Liver (tissue), 9 donors: ENCODE measurements around the gene PDXDC1. TPM values are rescaled to one million over a fixed set of nuclear protein-coding genes. Genes with fewer than 3 reads are reported as not detected.
"Not testable (repeated sequence)": the region's sequence is repeated elsewhere in the genome, so short reads cannot be mapped to it uniquely, and the experiment has no call there.

ENCODE experiments used
- DNase-seq: peaks from one replicate; pipeline ENCODE4 v3.0.0-alpha.2; 2017; ENCODE audit warnings: low spot score
- H3K27ac ChIP-seq, 2 donors: one replicate each; pipeline ENCODE4 v1.7.0; 2013; ENCODE audit warnings: inconsistent platforms in 2 of 2, low read length in 2 of 2, control low read depth in 1 of 2, low read depth in 1 of 2, mild to moderate bottlenecking in 1 of 2
- H3K27me3 ChIP-seq, 4 donors: one replicate each; pipeline versions ENCODE4 v1.6.1 to v1.7.0; 2013; ENCODE audit warnings: low read length in 3 of 4, inconsistent platforms in 1 of 4, mild to moderate bottlenecking in 1 of 4, moderate library complexity in 1 of 4; ENCODE audit not compliant: control insufficient read depth in 4 of 4, insufficient read depth in 4 of 4
- H3K36me3 ChIP-seq, 4 donors: one replicate each; pipeline versions ENCODE4 v1.6.1 to v1.7.0; 2013; ENCODE audit warnings: low read length in 3 of 4, mild to moderate bottlenecking in 3 of 4, low read depth in 1 of 4, moderate library complexity in 1 of 4; ENCODE audit not compliant: control insufficient read depth in 4 of 4, insufficient read depth in 3 of 4
- H3K4me1 ChIP-seq, 4 donors: one replicate each; pipeline versions ENCODE4 v1.6.1 to v1.7.0; 2013; ENCODE audit warnings: low read length in 3 of 4, mild to moderate bottlenecking in 3 of 4, moderate library complexity in 1 of 4; ENCODE audit not compliant: control insufficient read depth in 4 of 4, insufficient read depth in 4 of 4
- H3K4me3 ChIP-seq, 3 donors: one replicate each; pipeline versions ENCODE4 v1.6.1 to v1.7.0; 2013; ENCODE audit warnings: low read length in 3 of 3, control low read depth in 1 of 3, low read depth in 1 of 3, mild to moderate bottlenecking in 1 of 3
- H3K9ac ChIP-seq, 2 donors: one replicate each; pipeline ENCODE4 v1.7.0; 2013; ENCODE audit warnings: low read length in 2 of 2, mild to moderate bottlenecking in 2 of 2, moderate library complexity in 2 of 2, control low read depth in 1 of 2, low read depth in 1 of 2
- H3K9me3 ChIP-seq, 4 donors: one replicate each; pipeline versions ENCODE4 v1.6.1 to v1.7.0; 2013; ENCODE audit warnings: low read length in 3 of 4; ENCODE audit not compliant: control insufficient read depth in 4 of 4
- HNF4A ChIP-seq, 2 donors: conservative IDR thresholded peaks; 2 replicates each; pipeline ENCODE4 v1.6.1; 2016; ENCODE audit warnings: antibody characterized with exemption in 2 of 2, mild to moderate bottlenecking in 2 of 2
- SP1 ChIP-seq: IDR thresholded peaks from 2 replicates; pipeline ENCODE4 v1.6.1; 2018; ENCODE audit warnings: antibody characterized with exemption, mild to moderate bottlenecking
- WGBS: extraction: QIAGEN DNeasy Blood & Tissue Kit; methylation state at CpG from one replicate; pipeline ENCODE4 v1.1.7; 2013; 5-methylcytosine and 5-hydroxymethylcytosine counted together
- polyA plus RNA-seq, 2 donors: library from polyadenylated mRNA; stranded (reverse) in 1 of 2; unstranded in 1 of 2; fragments of 200-250 nt in 1 of 2; fragments of >200 nt in 1 of 2; fragmentation: Nextera tagmentation in 1 of 2; extraction: Ambion mirVana in 1 of 2; gene quantifications; one replicate each; pipeline versions ENCODE4 v1.2.1 to v1.2.3, GENCODE V29; 2013 to 2015
- total RNA-seq, 2 donors: library from RNA; depleted of rRNA; stranded (reverse); fragments of >200 nt; gene quantifications; one replicate each; pipeline ENCODE4 v1.2.3, GENCODE V29; 2014
- donor health status: healthy.
- donor health status: healthy.
- donor health status: healthy.
- donor health status: healthy.
- donor health status: healthy.

PDXDC1 gene
- total and polyA plus RNA-seq, 4 donors: 44.7 to 165 (median 58.0) TPM

GRCh38 chr16:15002448-15002847 is 27.6 kb downstream of the PDXDC1 start:
- not testable (repeated sequence) for H3K27ac ChIP-seq, H3K4me3 ChIP-seq, H3K27me3 ChIP-seq, H3K4me1 ChIP-seq, DNase-seq, H3K9ac ChIP-seq, H3K9me3 ChIP-seq
- WGBS: 28% methylated on average over 1 of the region's 3 CpGs
- H3K36me3 ChIP-seq: peaks cover 5 to 25% (median 15%) of the 10 kb centered on the region in 4 donors
- peak; percentile 9 for TF ChIP-seq SP1
- TF ChIP-seq HNF4A (conservative IDR thresholded peaks at IDR 0.05): peak in 1 of 2 donors; percentile 35

DNA sequence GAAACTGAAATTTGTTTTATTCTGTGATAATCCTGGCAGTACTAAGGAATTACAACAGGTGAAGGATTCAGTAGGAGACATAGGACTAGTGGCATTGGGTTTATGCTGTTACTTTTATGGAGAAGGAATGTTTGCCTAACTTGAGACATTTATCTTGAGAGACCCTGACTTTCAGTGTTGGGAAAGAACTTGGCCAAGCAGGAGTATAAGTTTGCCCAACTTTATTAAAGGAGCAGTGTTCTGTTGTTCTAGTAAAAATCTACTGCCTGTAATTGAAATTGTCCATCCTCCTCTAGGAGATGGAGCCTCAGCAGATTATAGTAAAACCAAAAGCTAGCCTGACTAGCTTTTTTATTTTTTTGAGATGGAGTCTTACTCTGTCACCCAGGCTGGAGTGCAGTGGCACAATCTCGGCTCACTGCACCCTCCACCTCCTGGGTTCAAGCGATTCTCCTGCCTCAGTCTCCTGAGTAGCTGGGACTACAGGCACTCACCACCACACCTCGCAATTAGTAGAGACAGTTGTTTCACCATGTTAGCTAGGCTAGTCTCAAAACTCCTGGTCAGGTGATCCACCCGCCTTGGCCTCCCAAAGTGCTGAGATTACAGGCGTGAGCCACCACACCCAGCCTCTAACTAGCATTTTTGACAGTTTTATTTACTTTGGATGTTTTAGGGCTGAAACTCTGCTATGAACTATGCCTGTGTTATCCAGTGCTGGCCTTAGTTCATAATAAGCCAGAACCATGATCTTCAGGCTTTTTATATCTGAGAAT is 30.7 kb downstream of the PDXDC1 start:
- not testable (repeated sequence) for H3K4me1 ChIP-seq, H3K4me3 ChIP-seq, H3K9me3 ChIP-seq, H3K27ac ChIP-seq, H3K27me3 ChIP-seq, H3K9ac ChIP-seq, DNase-seq
- WGBS: 92% methylated on average over 5 of the region's 5 CpGs
- H3K36me3 ChIP-seq: peaks cover 4 to 29% (median 15%) of the 10 kb centered on the region in 4 donors

GRCh38 chr16:15008647-15009046 is 33.8 kb downstream of the PDXDC1 start:
- not testable (repeated sequence) for H3K27me3 ChIP-seq, DNase-seq, H3K4me3 ChIP-seq, H3K4me1 ChIP-seq, H3K27ac ChIP-seq, H3K9ac ChIP-seq, H3K9me3 ChIP-seq
- WGBS: 94% methylated on average over 3 of the region's 3 CpGs
- peaks cover 5 to 35% (median 21%) of the 10 kb centered on the region in 4 donors for H3K36me3 ChIP-seq

- not testable (repeated sequence) for DNase-seq, H3K9ac ChIP-seq, H3K27ac ChIP-seq, H3K9me3 ChIP-seq, H3K4me3 ChIP-seq, H3K27me3 ChIP-seq
- Histone ChIP-seq H3K36me3 (peaks cover 3 to 29% (median 20%) of the 10 kb centered on the region in 4 donors), H3K4me1 (peaks cover 1 to 12% (median 8%) of the 10 kb centered on the region in 4 donors)
- whole genome bisulfite sequencing: 98% methylated on average over 10 of the region's 10 CpGs
Observed at GRCh38 chr16:15012941-15013340, 38.1 kb downstream of the PDXDC1 start.

- not testable (repeated sequence) for H3K27ac ChIP-seq, H3K27me3 ChIP-seq, H3K9me3 ChIP-seq, DNase-seq, H3K9ac ChIP-seq, H3K4me3 ChIP-seq
- peaks cover 1 to 28% (median 19%) of the 10 kb centered on the region in 4 donors for H3K36me3 ChIP-seq
- 98% methylated on average over 3 of the region's 3 CpGs for WGBS
- H3K4me1 ChIP-seq: peaks cover 1 to 12% (median 8%) of the 10 kb centered on the region in 4 donors
Observed at GRCh38 chr16:15015671-15016070, 40.8 kb downstream of the PDXDC1 start.

DNA sequence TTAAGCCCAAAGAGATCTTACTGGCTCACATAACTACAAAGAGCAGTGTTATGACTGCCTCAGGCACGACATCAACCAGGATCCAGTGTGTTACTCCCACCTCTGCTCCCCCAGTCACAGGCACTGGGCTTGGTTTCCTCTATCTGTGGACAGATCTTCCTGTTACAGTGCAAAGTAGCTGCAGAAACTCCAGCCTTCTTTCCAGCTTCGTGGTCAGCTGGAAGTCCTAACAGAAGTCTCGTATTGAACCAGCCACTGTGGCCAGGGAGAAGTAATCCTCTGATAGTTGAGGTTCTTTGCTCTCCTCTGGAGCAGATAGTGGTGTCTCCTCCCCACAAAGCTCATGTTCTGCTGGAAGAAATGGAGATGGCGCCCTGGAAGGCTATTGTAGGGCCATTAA is 41.5 kb downstream of the PDXDC1 start:
- H3K4me1 ChIP-seq: peaks cover 1 to 12% (median 8%) of the 10 kb centered on the region in 4 donors
- peaks cover 1 to 24% (median 14%) of the 10 kb centered on the region in 4 donors for H3K36me3 ChIP-seq

More for the DNA sequence above, 41.5 kb downstream of the PDXDC1 start:
- H3K27ac ChIP-seq, DNase-seq, H3K4me3 ChIP-seq, H3K27me3 ChIP-seq, H3K9me3 ChIP-seq: not testable (repeated sequence)
- peak overlapping the region in 1 of 2 donors; percentile 13 for H3K9ac ChIP-seq
- 79% methylated on average over 4 of the region's 4 CpGs for WGBS
